ENCODE data around the gene NAGLU.
"Not testable (repeated sequence)": the region's sequence is repeated elsewhere in the genome, so short reads cannot be mapped to it uniquely, and the experiment has no call there.

Gene NAGLU

DNA sequence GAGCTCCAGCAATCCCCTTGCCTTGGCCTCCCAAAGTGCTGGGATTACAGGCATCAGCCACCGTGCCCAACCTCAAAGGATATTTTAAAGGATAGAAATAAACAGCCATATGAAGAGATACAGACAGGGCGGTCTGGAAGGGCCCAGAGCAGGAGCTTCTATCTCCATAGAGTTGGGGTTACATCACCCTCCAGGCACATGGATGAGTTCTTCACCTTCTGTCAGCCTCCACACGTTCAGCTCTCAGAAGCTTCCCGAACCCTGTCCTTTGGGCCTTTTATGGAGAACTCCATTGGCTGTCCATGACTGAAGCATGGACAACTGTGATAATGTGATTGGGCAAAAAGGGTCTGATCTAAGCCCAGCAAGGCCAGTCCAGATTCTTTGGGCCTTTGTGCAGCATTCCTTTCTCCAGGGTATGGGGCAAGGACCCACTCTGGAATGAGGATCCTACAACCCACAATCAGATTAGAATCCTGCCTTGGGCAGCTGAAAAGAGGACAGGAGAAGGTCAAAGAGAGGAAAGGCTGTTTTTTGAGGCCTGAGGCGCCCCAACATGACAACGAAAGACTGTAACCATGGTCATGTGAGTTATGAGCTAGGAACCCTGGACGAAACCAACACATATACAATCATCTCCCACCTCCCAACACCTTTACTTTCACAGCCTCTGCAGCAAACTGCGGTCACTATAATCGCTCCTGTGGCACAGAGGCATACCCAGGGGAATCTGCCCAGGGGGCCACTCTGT, 9.9 kb downstream of the NAGLU start:
- H3K4me1 ChIP-seq (ENCODE audit: insufficient read depth, low read length); H3K27ac ChIP-seq (ENCODE audit: low read depth, low read length); H3K9me3 ChIP-seq (ENCODE audit: insufficient read depth, low read depth, low read length); H3K9ac ChIP-seq (ENCODE audit: low read depth, low read length); H3K27me3 ChIP-seq (ENCODE audit: insufficient read depth, low read length); H3K4me3 ChIP-seq (ENCODE audit: low read length): not testable (repeated sequence)
- 92% methylated on average over 7 of the region's 9 CpGs for WGBS
- H3K36me3 ChIP-seq (ENCODE audit: insufficient read depth, low read length): peaks cover 14% of the 10 kb centered on the region; the same call in 1 of the 2 replicates

DNA sequence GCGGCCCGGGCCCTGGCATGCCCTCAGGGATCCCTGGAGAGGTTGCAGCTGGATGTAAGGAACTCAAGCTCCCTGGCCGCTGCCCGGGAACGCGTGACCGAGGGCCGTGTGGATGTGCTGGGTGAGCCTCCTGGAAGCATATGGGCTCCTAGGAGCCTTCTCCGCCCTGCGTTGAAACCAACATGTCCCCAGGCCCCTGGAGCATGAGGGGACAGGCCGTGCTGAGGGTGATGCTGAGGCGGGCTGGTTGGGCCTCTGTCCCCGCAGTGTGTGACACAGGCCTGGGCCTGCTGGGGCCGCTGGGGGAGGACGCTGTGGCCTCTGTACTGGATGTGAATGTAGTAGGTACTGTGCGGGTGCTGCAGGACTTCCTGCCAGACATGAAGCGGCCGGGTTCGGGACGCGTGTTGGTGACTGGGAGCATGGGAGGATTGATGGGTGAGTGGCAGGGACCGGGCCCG, 11.0 kb downstream of the NAGLU start:
- H3K9me3 ChIP-seq (ENCODE audit: insufficient read depth, low read depth, low read length): no peaks in the 10 kb centered on the region
- H3K4me3 ChIP-seq (ENCODE audit: low read length): no peak overlapping the region
- H3K36me3 ChIP-seq (ENCODE audit: insufficient read depth, low read length): peaks cover 11% of the 10 kb centered on the region; the same call in 1 of the 2 replicates
- no peak overlapping the region for H3K27ac ChIP-seq (ENCODE audit: low read depth, low read length)
- no peak overlapping the region for H3K9ac ChIP-seq (ENCODE audit: low read depth, low read length)
- no peaks in the 10 kb centered on the region for H3K4me1 ChIP-seq (ENCODE audit: insufficient read depth, low read length)
- 93% methylated on average over 23 of the region's 23 CpGs for WGBS
- no peaks in the 10 kb centered on the region for H3K27me3 ChIP-seq (ENCODE audit: insufficient read depth, low read length)

- H3K4me1 ChIP-seq (ENCODE audit: insufficient read depth, low read length): no peaks in the 10 kb centered on the region
- WGBS: 89% methylated on average over 14 of the region's 14 CpGs
- H3K36me3 ChIP-seq (ENCODE audit: insufficient read depth, low read length): peaks cover 11% of the 10 kb centered on the region; the same call in 1 of the 2 replicates
- no peak overlapping the region for H3K9ac ChIP-seq (ENCODE audit: low read depth, low read length)
- H3K27ac ChIP-seq (ENCODE audit: low read depth, low read length): no peak overlapping the region
- H3K9me3 ChIP-seq (ENCODE audit: insufficient read depth, low read depth, low read length): no peaks in the 10 kb centered on the region
- peak overlapping the region; percentile 59 for H3K4me3 ChIP-seq (ENCODE audit: low read length)
- H3K27me3 ChIP-seq (ENCODE audit: insufficient read depth, low read length): no peaks in the 10 kb centered on the region
Observed at GRCh38 chr17:42547698-42548069, 11.6 kb downstream of the NAGLU start.

DNA sequence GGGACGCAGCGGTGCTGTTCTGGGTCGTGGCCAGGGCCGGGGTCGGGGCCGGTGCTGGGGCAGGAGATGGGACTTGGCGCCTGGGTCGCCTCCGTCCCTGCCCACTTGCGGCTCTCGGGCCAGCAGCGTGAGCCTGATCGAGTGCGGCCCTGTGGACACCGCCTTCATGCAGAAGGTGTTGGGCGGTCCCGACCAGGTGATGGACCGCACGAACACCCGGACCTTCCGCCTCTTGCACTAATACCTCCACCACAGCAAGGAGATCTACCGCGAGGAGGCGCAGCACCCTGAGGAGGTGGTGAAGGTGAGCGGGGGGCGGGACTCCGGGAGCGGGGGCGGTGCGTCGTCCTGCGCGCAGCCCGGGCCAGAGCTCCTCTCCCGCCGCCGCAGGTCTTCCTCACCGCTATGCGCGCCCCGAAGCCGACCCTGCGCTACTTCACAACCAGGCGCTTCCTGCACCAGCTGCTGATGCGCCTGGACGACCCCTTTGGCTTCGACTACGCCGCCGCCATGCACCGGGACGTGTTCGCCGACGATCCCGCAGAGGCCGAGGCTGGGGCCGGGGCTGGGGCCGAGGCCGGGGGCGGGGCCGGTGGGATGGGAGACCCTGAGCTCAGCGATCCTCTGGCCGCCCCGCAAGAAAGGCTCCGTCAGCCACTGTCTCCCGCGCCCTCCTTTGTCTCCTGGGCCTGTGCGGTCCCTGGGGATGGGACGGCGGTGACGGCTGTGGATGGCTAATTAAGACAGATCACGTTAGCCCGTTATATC, 12.2 kb downstream of the NAGLU start:
- H3K4me3 ChIP-seq (ENCODE audit: low read length): peak overlapping the region; percentile 59
- WGBS: 7% methylated on average over 73 of the region's 74 CpGs
- no peaks in the 10 kb centered on the region for H3K9me3 ChIP-seq (ENCODE audit: insufficient read depth, low read depth, low read length)
- H3K27ac ChIP-seq (ENCODE audit: low read depth, low read length): peak overlapping the region; percentile 74; the same call in 1 of the 2 replicates
- H3K27me3 ChIP-seq (ENCODE audit: insufficient read depth, low read length): no peaks in the 10 kb centered on the region
- no peaks in the 10 kb centered on the region for H3K4me1 ChIP-seq (ENCODE audit: insufficient read depth, low read length)
- H3K36me3 ChIP-seq (ENCODE audit: insufficient read depth, low read length): peaks cover 8% of the 10 kb centered on the region; the same call in 1 of the 2 replicates
- H3K9ac ChIP-seq (ENCODE audit: low read depth, low read length): peak overlapping the region; percentile 55; the same call in 1 of the 2 replicates

GRCh38 chr17:42548993-42549755, 13.1 kb downstream of the NAGLU start:
- Histone ChIP-seq H3K36me3 (ENCODE audit: insufficient read depth, low read length) (0 out of 2 replicates have a peak, but pooled peaks cover 2% of the 10 kb centered on the region), H3K4me3 (ENCODE audit: low read length) (peak overlapping the region; percentile 59), H3K27me3 (ENCODE audit: insufficient read depth, low read length) (no peaks in the 10 kb centered on the region), H3K27ac (ENCODE audit: low read depth, low read length) (no peak overlapping the region), H3K9me3 (ENCODE audit: insufficient read depth, low read depth, low read length) (no peaks in the 10 kb centered on the region), H3K4me1 (ENCODE audit: insufficient read depth, low read length) (no peaks in the 10 kb centered on the region), H3K9ac (ENCODE audit: low read depth, low read length) (no peak overlapping the region)
- whole genome bisulfite sequencing: 83% methylated on average over 13 of the region's 14 CpGs

- H3K9ac ChIP-seq (ENCODE audit: low read depth, low read length): not testable (repeated sequence)
Observed at GRCh38 chr17:42552736-42553135, 16.7 kb downstream of the NAGLU start, which contains the start of gene HSD17B1. Gene HSD17B1 (plus strand): TSS chr17:42552923. CDS start chr17:42552934, 11 bp downstream.

GRCh38 chr17:42553161-42553818, 17.2 kb downstream of the NAGLU start:
- H3K9ac ChIP-seq (ENCODE audit: low read depth, low read length): no peak overlapping the region
- peak overlapping the region; percentile 91; the same call in 1 of the 2 replicates for H3K4me3 ChIP-seq (ENCODE audit: low read length)
- H3K27me3 ChIP-seq (ENCODE audit: insufficient read depth, low read length): no peaks in the 10 kb centered on the region
- H3K27ac ChIP-seq (ENCODE audit: low read depth, low read length): no peak overlapping the region
- H3K9me3 ChIP-seq (ENCODE audit: insufficient read depth, low read depth, low read length): no peaks in the 10 kb centered on the region
- WGBS: 91% methylated on average over 45 of the region's 45 CpGs
- H3K36me3 ChIP-seq (ENCODE audit: insufficient read depth, low read length): no peaks in the 10 kb centered on the region
- H3K4me1 ChIP-seq (ENCODE audit: insufficient read depth, low read length): peaks cover 3% of the 10 kb centered on the region; the same call in 1 of the 2 replicates

More at GRCh38 chr17:42552736-42553135, 16.7 kb downstream of the NAGLU start, which contains the start of gene HSD17B1:
- 96% methylated on average over 15 of the region's 15 CpGs for WGBS
- H3K4me3 ChIP-seq (ENCODE audit: low read length): peak within 1 kb of the TSS; percentile 91
- not testable (repeated sequence) for H3K27me3 ChIP-seq (ENCODE audit: insufficient read depth, low read length); H3K4me1 ChIP-seq (ENCODE audit: insufficient read depth, low read length); H3K36me3 ChIP-seq (ENCODE audit: insufficient read depth, low read length); H3K27ac ChIP-seq (ENCODE audit: low read depth, low read length); H3K9me3 ChIP-seq (ENCODE audit: insufficient read depth, low read depth, low read length)

GRCh38 chr17:42553866-42554249, 17.8 kb downstream of the NAGLU start:
- H3K4me1 ChIP-seq (ENCODE audit: insufficient read depth, low read length): peaks cover 3% of the 10 kb centered on the region; the same call in 1 of the 2 replicates
- H3K4me3 ChIP-seq (ENCODE audit: low read length): peak overlapping the region; percentile 91
- no peaks in the 10 kb centered on the region for H3K27me3 ChIP-seq (ENCODE audit: insufficient read depth, low read length)
- H3K9me3 ChIP-seq (ENCODE audit: insufficient read depth, low read depth, low read length): no peaks in the 10 kb centered on the region
- H3K9ac ChIP-seq (ENCODE audit: low read depth, low read length): peak overlapping the region; percentile 75
- no peaks in the 10 kb centered on the region for H3K36me3 ChIP-seq (ENCODE audit: insufficient read depth, low read length)
- H3K27ac ChIP-seq (ENCODE audit: low read depth, low read length): peak overlapping the region; percentile 63; the same call in 1 of the 2 replicates
- WGBS: 71% methylated on average over 16 of the region's 16 CpGs

GRCh38 chr17:42554250-42555121, 18.4 kb downstream of the NAGLU start:
- Histone ChIP-seq H3K27me3 (ENCODE audit: insufficient read depth, low read length) (no peaks in the 10 kb centered on the region), H3K4me3 (ENCODE audit: low read length) (peak overlapping the region; percentile 91), H3K36me3 (ENCODE audit: insufficient read depth, low read length) (no peaks in the 10 kb centered on the region), H3K9me3 (ENCODE audit: insufficient read depth, low read depth, low read length) (no peaks in the 10 kb centered on the region), H3K27ac (ENCODE audit: low read depth, low read length) (peak overlapping the region; percentile 63; the same call in 1 of the 2 replicates), H3K4me1 (ENCODE audit: insufficient read depth, low read length) (peaks cover 3% of the 10 kb centered on the region; the same call in 1 of the 2 replicates), H3K9ac (ENCODE audit: low read depth, low read length) (peak overlapping the region; percentile 75)
- 2% methylated on average over 82 of the region's 82 CpGs for whole genome bisulfite sequencing
